Stimulated activated CD4-positive, alpha-beta T cell treated with anti-CD3 and anti-CD28 coated beads, Interleukin-12 subunit alpha, Interleukin-12 subunit beta, amount 100 ng/mL, for 24 hours (primary cell): ENCODE data around the gene DEDD.
"Not testable (repeated sequence)": the region's sequence is repeated elsewhere in the genome, so short reads cannot be mapped to it uniquely, and the experiment has no call there.

Experiments used
- DNase-seq, 2 experiments: peaks; one replicate each; pipeline ENCODE4 v3.0.0-alpha.2; 2020; ENCODE audit warnings: low read depth in 2 of 2

Gene DEDD

GRCh38 chr1:161127649-161128048 lies 4.8 kb downstream of the DEDD start:
- DNase-seq: no peak

- DNase-seq: no peak
Observed at GRCh38 chr1:161122967-161123366, 9.5 kb downstream of the DEDD start.

- DNase-seq: no peak
Observed at GRCh38 chr1:161121834-161122233, 10.6 kb downstream of the DEDD start.

GRCh38 chr1:161121042-161121650 lies 11.3 kb downstream of the DEDD start:
- DNase-seq: no peak

GRCh38 chr1:161119092-161119903 lies 13.2 kb downstream of the DEDD start:
- peak; percentile 51 to 59 for DNase-seq

DNA sequence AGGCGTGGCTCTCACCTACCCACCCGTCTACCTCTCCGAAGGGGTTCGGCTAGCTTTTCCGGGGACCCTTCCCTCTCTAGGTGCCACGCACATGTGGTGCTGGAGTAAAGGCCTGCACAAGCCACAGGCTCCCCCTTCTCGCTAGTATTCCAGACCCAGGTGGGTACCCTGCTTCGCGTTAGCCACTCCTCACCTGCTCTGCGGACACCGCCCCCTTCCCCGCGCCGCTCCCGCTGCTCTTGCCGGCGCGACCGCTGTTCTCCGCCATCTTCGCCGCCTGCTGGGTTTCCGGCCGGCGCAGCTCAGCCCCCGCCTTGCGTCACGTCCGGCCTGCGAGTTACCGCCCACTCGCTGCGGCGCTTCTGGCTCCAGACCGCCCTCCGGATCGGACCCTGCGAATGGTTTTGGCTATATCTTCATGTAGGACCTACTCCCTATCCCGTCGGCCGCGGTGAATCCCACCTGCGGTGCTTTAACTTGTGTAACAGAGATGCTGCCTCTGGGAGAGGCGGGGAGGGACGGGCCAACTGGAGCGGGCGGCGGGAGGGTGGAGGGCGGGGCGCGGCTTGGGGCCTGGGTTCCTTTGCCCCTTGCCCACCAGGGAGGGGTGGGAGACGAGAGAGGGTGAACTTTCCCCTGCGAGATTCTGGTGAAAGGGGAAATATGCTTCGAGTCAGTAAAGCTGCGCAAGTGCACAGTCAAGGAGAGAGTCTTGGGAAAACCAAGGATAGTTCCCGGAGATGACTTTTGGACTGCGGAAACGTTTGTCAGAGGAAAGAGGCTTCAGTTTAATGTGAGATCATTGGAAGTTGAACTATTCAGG lies 14.5 kb downstream of the DEDD start, which contains the start of the genes NIT1 and PFDN2:
Gene NIT1, plus strand, starts transcription at position 347 of the 823 bp plus-strand sequence. Its CDS starts 72 bp downstream, at position 419.
Gene PFDN2, minus strand, starts transcription at position 279 of the 823 bp plus-strand sequence. Its CDS starts 11 bp downstream, at position 268.
- peak; percentile 79 to 82 for DNase-seq

DNA sequence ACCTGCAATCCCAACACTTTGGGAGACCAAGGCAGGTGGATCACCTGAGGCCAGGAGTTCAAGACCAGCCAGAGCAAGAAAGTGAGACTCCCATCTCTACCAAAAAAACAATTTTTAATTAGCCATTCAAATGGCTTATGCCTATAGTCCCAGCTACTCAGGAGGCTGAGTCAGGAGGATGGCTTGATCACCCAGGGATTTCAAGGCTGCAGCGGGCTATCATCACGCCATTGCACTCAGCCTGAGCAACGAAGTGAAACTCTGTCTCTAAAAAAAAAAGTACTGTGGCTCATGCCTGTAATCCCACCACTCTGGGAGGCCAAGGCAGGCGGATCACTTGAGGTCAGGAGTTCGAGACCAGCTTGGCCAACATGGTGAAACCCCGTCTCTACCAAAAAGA lies 16.5 kb downstream of the DEDD start:
- not testable (repeated sequence) for DNase-seq

DNA sequence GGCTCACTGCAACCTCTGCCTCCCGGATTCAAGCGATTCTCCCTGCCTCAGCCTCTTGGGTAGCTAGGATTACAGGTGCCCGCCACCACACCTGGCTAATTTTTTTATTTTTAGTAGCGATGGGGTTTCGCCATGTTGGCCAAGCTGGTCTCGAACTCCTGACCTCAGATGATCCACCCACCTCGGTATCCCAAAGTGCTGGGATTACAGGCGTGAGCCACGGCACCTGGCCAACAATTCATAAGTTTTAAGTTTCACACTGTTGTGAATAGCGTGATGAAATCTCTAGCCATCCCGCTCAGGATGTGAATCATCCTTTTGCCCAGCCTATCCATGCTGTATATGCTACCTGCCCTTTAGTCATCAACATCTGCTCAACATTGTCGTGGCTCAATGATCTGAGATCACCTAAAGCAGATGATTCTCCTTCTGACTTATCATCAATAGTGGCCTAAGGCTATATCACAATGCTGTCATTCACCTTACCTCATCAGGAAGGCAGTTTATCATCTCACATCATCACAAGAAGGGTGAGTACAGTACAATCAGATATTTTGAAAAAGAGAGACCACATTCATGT lies 17.2 kb downstream of the DEDD start:
- DNase-seq: peak in 1 of 2 experiments; percentile 26

GRCh38 chr1:161114556-161114955 lies 17.9 kb downstream of the DEDD start:
- no peak for DNase-seq

DNA sequence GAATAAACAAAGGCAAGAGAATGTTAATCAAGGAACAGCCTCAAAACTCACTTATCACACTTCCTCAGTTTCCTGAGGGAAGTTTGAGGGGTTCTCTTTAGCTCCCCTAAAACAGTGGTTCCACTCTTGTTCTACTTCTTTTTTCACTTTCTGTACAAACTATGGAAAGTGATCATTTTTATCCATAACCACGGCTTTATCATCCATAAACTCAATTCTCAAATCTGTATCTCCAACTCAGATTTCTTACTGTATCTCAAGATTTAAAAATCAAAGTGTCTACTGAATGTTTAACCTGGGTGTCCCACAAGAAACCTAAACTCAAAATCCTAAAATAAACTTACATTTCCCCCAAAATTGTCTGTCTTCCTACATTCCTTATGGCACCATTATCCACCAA lies 18.6 kb downstream of the DEDD start:
- DNase-seq: no peak

- no peak for DNase-seq
Observed at GRCh38 chr1:161111527-161111926, 20.9 kb downstream of the DEDD start.

- DNase-seq: no peak
Observed at GRCh38 chr1:161111117-161111516, 21.4 kb downstream of the DEDD start.

GRCh38 chr1:161106431-161106830 lies 26.0 kb downstream of the DEDD start:
- no peak for DNase-seq

- no peak for DNase-seq
Observed at GRCh38 chr1:161100556-161100955, 31.9 kb downstream of the DEDD start.

- DNase-seq: no peak
Observed at GRCh38 chr1:161099090-161099802, 33.2 kb downstream of the DEDD start.

DNA sequence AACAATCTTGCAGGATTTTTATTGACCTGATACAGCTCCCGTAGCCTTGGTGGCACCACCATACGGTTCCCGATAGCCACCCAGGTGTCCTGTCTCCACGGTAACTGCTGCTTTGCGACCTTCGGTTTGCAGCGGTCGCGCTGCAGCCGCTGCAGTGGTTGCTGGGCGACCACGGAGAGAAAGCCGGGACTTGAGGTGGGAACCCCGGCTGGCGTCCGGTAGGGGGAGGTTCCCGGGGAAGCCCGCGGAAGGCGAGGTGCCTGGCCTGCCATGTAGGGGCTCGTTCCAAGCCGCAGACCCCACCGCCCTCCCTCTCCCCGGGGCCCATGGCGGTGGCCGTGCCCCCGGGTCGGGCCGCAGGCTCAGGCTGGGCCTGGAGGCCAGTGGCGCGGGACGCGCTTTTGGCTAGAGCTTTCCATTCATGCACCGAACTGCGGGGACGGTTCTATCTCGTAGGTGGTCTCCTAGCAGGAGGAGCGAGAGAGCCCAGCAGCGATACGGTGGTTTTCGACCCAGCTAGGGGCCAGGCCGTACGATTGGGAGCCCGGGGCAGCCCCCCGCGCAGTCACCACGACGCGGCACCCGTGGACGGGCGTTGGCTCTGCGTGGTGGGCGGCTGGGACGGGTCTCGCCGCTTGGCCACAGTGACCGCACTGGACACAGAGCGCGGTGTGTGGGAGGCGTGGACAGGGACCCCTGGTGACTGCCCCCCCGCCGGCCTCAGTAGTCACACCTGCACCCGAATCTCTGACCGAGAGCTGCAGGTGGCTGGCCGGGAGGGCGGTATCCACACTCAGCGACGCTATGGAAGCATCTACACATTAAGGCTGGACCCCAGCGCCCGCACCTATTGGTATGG lies 34.0 kb downstream of the DEDD start, which contains the start of gene KLHDC9:
Gene KLHDC9, plus strand, starts transcription at position 152 of the 859 bp plus-strand sequence. Its CDS starts 175 bp downstream, at position 327.
- DNase-seq: peak; percentile 43 to 54

DNA sequence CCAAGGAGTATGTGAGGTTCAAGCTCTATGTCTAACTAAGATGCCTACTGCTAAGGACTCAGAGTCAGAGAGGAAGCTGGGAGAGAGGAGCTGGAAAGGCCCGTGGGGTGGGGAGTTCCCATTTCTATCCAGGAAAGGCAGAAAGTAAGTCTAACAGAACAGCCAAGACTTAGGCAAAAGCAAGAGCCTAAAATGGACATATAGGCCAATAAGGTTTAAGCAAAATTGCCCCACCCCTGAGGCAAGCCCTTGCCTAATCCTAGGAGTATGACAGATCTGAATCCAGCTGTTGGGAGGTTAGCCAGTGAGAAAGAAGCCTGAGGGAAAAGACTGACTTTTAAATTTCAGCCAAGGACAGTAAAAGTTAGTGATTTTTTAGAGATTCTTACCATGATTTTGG lies 35.9 kb downstream of the DEDD start:
- no peak for DNase-seq

GRCh38 chr1:161096015-161096414 lies 36.5 kb downstream of the DEDD start:
- DNase-seq: no peak

DNA sequence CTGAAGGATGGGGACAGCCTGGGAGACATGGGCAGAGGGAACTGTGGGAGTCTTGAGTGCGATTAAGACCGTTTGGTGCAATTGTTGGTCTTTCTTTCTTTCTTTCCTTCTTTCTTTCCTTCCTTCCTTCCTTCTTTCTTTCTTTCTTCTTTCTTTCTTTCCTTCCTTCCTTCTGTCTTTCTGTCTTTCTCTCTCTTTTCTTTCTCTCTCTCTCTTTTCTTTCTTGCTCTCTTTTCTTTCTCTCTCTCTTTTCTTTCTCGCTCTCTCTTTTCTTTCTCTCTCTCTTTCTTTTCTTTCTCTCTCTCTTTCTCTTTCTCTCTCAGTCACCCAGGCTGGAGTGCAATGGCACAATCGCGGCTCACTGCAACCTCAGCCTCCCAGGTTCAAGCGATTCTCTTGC lies 37.2 kb downstream of the DEDD start:
- DNase-seq: no peak

DNA sequence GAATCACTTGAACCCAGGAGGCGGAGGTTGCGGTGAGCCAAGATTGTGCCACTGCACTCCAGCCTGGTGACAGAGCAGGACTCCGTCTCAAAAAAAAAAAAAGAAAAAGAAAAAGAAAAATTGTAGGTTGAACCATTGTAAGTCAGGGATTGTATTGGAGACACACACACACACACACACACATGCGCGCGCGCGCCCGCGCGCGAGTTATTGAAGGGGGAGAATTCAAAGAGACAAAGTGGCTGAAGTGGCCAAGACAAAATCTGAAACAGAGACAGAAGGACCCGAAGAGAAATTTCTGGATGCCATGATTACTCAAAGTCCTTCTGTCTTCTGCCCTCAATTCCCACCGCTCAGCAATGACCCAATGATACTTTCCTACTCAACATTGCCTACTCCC lies 38.0 kb downstream of the DEDD start:
- DNase-seq: no peak
